Peyer's patch (tissue), 4 donors: ENCODE results near the gene KIFAP3.

ENCODE experiments used
- CTCF ChIP-seq, 6 experiments: fragments of 450-650 bp in 4 of 6; fragments of 200-600 bp in 2 of 6; sonication (generic) in 1 of 6; IDR thresholded peaks; one replicate each; pipeline ENCODE4 v1.5.1; 2017 to 2019; ENCODE audit warnings: antibody characterized with exemption in 6 of 6, mild to moderate bottlenecking in 3 of 6, moderate library complexity in 1 of 6
- POLR2A ChIP-seq, 2 donors: fragments of 450-650 bp; IDR thresholded peaks; one replicate each; pipeline ENCODE4 v1.5.1; 2017; ENCODE audit warnings: antibody characterized with exemption in 2 of 2, mild to moderate bottlenecking in 2 of 2, moderate library complexity in 2 of 2

- TF ChIP-seq CTCF (IDR thresholded peaks at IDR 0.05) = no peak
- no peak for TF ChIP-seq POLR2A (IDR thresholded peaks at IDR 0.05)
These were observed 624 bp downstream of the KIFAP3 start for GRCh38 chr1:170073893-170074249.
